DOHH2 (cell line): ENCODE data around the gene TTBK2.

Source experiments
- CTCF ChIP-seq: fragments of 200-600 bp; sonication (generic); IDR thresholded peaks from one replicate; pipeline ENCODE4 v1.5.1; 2014; ENCODE audit warnings: antibody characterized with exemption, mild to moderate bottlenecking, low read depth, low read length; ENCODE audit not compliant: poor library complexity, severe bottlenecking
- EZH2phosphoT487 ChIP-seq: fragments of 200-600 bp; sonication (generic); IDR thresholded peaks from 2 replicates; pipeline ENCODE4 v1.6.1; 2017; ENCODE audit warnings: borderline replicate concordance, mild to moderate bottlenecking, antibody characterized with exemption, low read length, moderate library complexity, mixed read lengths

GRCh38 chr15:42736793-42737528 lies 183.6 kb downstream of the TTBK2 start, which contains the start of gene CDAN1:
- TF ChIP-seq CTCF, result no peak
- no peak for TF ChIP-seq EZH2phosphoT487
